ENCODE measurements around the gene UMAD1.

GRCh38 chr7:7705318-7705717 is 64.8 kb downstream of the UMAD1 start:
- TF ChIP-seq CTCF (IDR thresholded peaks at IDR 0.05) (no peak), POLR2A (IDR thresholded peaks at IDR 0.05) (no peak)

All from thyroid gland (tissue), 4 donors.